NCI-H748 treated with DMSO at 0.1 percent for 48 hours (cell line): Measurements from ENCODE around the gene RALGPS1.

ENCODE experiments used
- DNase-seq: peaks from one replicate; lab custom pipeline; 2025; lab: John Stamatoyannopoulos, UW

The RALGPS1 gene

GRCh38 chr9:127258606-127259471 lies 344.3 kb downstream of the RALGPS1 start:
- no peak for DNase-seq

GRCh38 chr9:127262602-127263001 lies 348.0 kb downstream of the RALGPS1 start:
- DNase-seq, result no peak

GRCh38 chr9:127263237-127263636 lies 348.7 kb downstream of the RALGPS1 start:
- DNase-seq, result no peak

- DNase-seq, result no peak
Observed at GRCh38 chr9:127263664-127264063, 349.1 kb downstream of the RALGPS1 start.

DNA sequence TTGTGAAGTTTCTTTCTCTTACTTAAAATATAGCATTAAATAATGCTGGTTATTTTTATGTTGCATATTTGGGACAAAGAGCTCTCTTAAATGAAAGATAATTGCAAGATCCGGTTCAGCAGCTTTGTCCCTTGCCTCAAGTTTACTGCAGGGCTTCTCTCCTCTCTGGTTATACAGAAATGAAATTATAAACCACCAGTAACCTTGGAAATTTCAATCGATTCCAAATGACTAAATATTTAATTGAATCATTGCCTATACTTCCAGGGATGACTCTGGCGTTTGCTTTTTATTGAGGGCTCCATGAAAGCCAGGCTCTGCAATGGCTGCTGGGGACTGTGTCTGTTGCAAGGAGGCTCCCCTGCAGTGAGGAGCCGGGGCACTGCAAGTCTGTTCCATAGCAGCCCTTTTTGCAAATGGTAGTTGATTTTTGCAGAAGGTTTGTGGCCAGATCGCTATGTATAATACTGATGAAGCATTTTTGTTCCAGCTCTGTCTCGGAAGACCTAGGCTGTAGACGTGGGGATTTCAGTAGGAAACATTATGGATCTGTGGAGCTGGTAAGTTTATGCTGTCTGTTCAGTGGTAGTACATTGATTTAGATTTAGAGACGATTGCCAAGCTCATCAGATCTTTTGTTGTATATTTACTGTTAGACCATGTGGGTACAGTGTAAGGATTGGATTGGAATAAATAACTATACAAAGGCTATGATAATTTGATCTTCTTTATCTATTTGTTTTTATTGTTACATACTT lies 350.1 kb downstream of the RALGPS1 start, which contains the start of gene GARNL3:
TSS of gene GARNL3 (plus strand) at position 313 of the 758 bp plus-strand sequence. CDS start at position 417, 104 bp downstream.
- DNase-seq, result no peak

DNA sequence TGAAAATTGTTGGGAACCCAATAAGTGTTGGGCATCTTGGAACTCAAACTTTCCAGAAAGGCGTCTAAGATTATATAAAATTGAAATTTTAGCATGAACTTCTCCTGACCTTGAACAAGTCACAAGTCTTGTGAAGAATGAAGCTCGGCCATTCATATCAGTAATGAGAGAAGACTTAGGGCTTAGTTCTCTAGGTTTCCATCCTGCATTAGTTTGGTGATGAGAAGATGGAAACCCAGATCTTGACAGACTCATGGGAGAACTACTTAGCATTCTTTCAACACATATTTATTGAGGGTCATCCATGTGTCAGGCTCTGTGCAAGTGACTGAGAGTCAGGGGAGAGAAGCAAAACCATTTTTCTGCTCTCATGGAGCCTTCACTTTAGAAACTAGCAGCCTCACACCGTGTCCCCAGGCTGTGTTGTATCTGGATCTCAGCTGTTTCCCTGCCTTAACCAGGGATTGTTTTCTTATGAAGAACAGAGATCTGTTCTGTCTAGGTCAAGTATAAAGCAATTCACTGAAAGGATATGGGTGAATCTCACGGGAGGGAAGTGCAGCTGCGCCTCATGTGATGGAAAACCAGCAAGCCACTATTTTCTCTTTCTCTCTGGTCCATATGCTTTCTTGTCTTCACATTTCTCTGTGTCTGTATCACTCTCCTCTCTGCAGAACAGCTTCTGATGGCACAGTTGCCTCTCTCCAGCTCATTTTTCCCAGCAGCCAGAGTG lies 353.4 kb downstream of the RALGPS1 start:
- no peak for DNase-seq

DNA sequence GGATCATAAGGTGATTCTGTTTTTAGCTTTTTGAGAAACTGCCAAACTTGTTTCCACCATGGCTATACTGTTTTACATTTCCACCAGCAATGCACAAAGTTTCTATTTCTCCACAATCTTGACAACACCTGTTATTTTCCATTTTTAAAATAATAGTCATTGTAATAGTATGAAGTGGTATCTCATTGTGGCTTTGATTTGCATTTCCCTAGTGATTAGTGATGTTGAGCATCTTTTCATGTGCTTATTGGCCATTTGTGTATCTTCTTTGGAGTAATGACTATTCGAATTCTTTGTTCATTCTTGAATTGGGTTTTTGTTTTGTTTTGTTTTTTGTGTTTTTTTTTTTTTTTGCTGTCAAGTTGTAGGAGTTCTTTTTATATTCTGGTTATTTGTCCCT lies 354.9 kb downstream of the RALGPS1 start:
- DNase-seq, result no peak
